ENCODE results near the gene KLHL8. TPM values are rescaled to one million over a fixed set of nuclear protein-coding genes. Genes with fewer than 3 reads are reported as not detected.

The KLHL8 gene
- total RNA-seq, 5 donors from 2014 or later (not counting 1 experiment from before 2014, with no cell fraction given) = 8.5 to 11.8 (median 9.8) TPM

- Histone ChIP-seq H3K27me3 (replicated peaks in 1 of 2; ENCODE audit: control insufficient read depth in 2 of 2, extremely low read depth in 1 of 2, insufficient read depth in 2 of 2, low read length in 1 of 2) (no peaks in the 10 kb centered on the region), H3K27ac (ENCODE audit: low read length) (no peak overlapping the region), H3K36me3 (ENCODE audit: control insufficient read depth in 2 of 2, extremely low read depth in 1 of 2, insufficient read depth in 1 of 2, low read length in 1 of 2) (no peaks in the 10 kb centered on the region), H3K4me1 (ENCODE audit: control insufficient read depth in 1 of 2, extremely low read depth in 1 of 2, insufficient read depth in 2 of 2, low read length in 2 of 2) (peaks cover under 1 to 7% of the 10 kb centered on the region in 2 experiments), H3K4me3 (ENCODE audit: control insufficient read depth in 1 of 2, extremely low read depth in 1 of 2, low read length in 1 of 2) (no peak overlapping the region), H3K9me3 (no peaks in the 10 kb centered on the region)
- Mint-ChIP-seq H3K4me3 (no peak overlapping the region), H3K36me3 (peaks cover 8% of the 10 kb centered on the region), H3K9me3 (no peaks in the 10 kb centered on the region), H3K4me1 (peaks cover 24 to 29% (median 29%) of the 10 kb centered on the region in 3 donors), H3K27me3 (no peaks in the 10 kb centered on the region), H3K27ac (no peak overlapping the region)
- no peak for ATAC-seq (replicated peaks in 1 of 4)
- DNase-seq = no peak
- ChIA-PET CTCF (interaction anchor here (0.6 to 1.1 kb wide), 2 partner anchors 60 to 718 kb away, joined by 3 read pairs; no protein-coding TSS in a partner anchor), POLR2A (no interaction called here)
- 89% methylated on average over 3 of the region's 5 CpGs for WGBS (ENCODE audit: insufficient coverage)
Observed at GRCh38 chr4:87213421-87214075, 6.9 kb downstream of the KLHL8 start.

- H3K27me3 ChIP-seq (replicated peaks in 1 of 2; ENCODE audit: control insufficient read depth in 2 of 2, extremely low read depth in 1 of 2, insufficient read depth in 2 of 2, low read length in 1 of 2) = no peaks in the 10 kb centered on the region
- H3K27ac ChIP-seq (ENCODE audit: low read length) = no peak overlapping the region
- 100% methylated on average over 1 of the region's 5 CpGs for WGBS (ENCODE audit: insufficient coverage)
- peaks cover 0 to 7% of the 10 kb centered on the region in 2 experiments for H3K4me1 ChIP-seq (ENCODE audit: control insufficient read depth in 1 of 2, extremely low read depth in 1 of 2, insufficient read depth in 2 of 2, low read length in 2 of 2)
- Mint-ChIP-seq H3K9me3 (no peaks in the 10 kb centered on the region), H3K4me3 (no peak overlapping the region), H3K4me1 (peaks cover 14 to 20% (median 16%) of the 10 kb centered on the region in 3 donors), H3K36me3 (peaks cover 20% of the 10 kb centered on the region), H3K27ac (no peak overlapping the region), H3K27me3 (no peaks in the 10 kb centered on the region)
- no peak for DNase-seq
- ChIA-PET POLR2A (no interaction called here), CTCF (interaction anchor here in 1 of 2 donors (0.6 kb wide), 1 partner anchor 54 kb away, joined by 4 read pairs; no protein-coding TSS in a partner anchor)
- no peaks in the 10 kb centered on the region for H3K9me3 ChIP-seq
- no peak overlapping the region for H3K4me3 ChIP-seq (ENCODE audit: control insufficient read depth in 1 of 2, extremely low read depth in 1 of 2, low read length in 1 of 2)
- no peaks in the 10 kb centered on the region for H3K36me3 ChIP-seq (ENCODE audit: control insufficient read depth in 2 of 2, extremely low read depth in 1 of 2, insufficient read depth in 1 of 2, low read length in 1 of 2)
- no peak for ATAC-seq (replicated peaks in 1 of 4)
Observed at GRCh38 chr4:87211249-87211952, 9.0 kb downstream of the KLHL8 start.

DNA sequence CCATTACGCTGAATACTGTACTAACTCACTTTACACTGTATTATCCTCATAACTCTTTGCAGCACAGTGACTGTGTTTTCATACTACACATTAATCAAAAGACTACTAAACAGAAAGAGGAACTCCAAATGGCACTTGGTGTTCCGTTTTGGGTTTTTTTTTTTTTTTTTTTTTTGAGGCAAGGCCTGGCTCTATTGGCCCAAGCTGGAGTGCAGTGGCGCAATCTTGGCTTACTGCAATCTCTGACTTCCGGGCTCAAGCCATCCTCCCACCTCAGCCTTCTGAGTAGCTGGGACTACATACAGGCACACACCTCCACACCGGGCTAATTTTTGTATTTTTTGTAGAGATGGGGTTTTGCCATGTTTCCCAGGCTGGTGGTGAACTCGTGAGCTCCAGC is 10.7 kb downstream of the KLHL8 start:
- ChIA-PET CTCF (interaction anchor here (0.6 to 1.6 kb wide), 4 partner anchors 10 to 257 kb away, joined by 3 to 6 read pairs (median 5); no protein-coding TSS in a partner anchor), POLR2A (interaction anchor here in 1 of 2 donors (0.6 kb wide), 1 partner anchor 1094 kb away, joined by 3 read pairs; no protein-coding TSS in a partner anchor)
- no peaks in the 10 kb centered on the region for H3K27me3 ChIP-seq (replicated peaks in 1 of 2; ENCODE audit: control insufficient read depth in 2 of 2, extremely low read depth in 1 of 2, insufficient read depth in 2 of 2, low read length in 1 of 2)
- no peaks in the 10 kb centered on the region for H3K36me3 ChIP-seq (ENCODE audit: control insufficient read depth in 2 of 2, extremely low read depth in 1 of 2, insufficient read depth in 1 of 2, low read length in 1 of 2)
- ATAC-seq (replicated peaks in 1 of 4) (peak; percentile 27 to 89 (median 57)), DNase-seq (peak in 23 of 35 experiments; percentile 4 to 55 (median 23))
- Mint-ChIP-seq H3K27ac (no peak overlapping the region), H3K9me3 (peaks cover 0 to 3% (median 0%) of the 10 kb centered on the region in 3 donors), H3K27me3 (no peaks in the 10 kb centered on the region), H3K4me3 (peak overlapping the region; percentile 17 to 61 (median 28)), H3K4me1 (peaks cover 16 to 25% (median 16%) of the 10 kb centered on the region in 3 donors), H3K36me3 (peaks cover 24% of the 10 kb centered on the region)
- peaks cover 0 to 7% of the 10 kb centered on the region in 2 experiments for H3K4me1 ChIP-seq (ENCODE audit: control insufficient read depth in 1 of 2, extremely low read depth in 1 of 2, insufficient read depth in 2 of 2, low read length in 2 of 2)
- H3K9me3 ChIP-seq = no peaks in the 10 kb centered on the region
- no peak overlapping the region for H3K4me3 ChIP-seq (ENCODE audit: control insufficient read depth in 1 of 2, extremely low read depth in 1 of 2, low read length in 1 of 2)
- H3K27ac ChIP-seq (ENCODE audit: low read length) = no peak overlapping the region
- WGBS (ENCODE audit: insufficient coverage) = 56% methylated on average over 1 of the region's 6 CpGs

DNA sequence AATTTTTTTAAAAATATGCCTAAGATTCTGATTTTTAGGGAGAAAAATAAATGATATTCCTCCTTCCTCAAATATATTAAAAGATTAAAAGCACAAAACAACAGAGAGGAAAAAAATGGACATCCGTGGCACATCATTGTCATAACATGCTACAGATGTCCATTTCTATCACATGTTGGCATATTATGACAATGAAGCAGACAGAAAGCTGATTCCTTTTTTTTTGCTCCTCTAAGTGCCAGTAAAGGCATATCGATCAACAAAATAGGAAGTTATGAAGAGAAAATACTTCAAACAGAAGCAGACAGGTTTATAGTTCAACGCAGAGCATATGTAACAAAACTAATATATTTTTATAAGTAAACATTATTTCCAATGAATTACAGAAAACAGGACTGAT is 11.2 kb downstream of the KLHL8 start:
- no peak overlapping the region for H3K4me3 ChIP-seq (ENCODE audit: control insufficient read depth in 1 of 2, extremely low read depth in 1 of 2, low read length in 1 of 2)
- Mint-ChIP-seq H3K36me3 (peaks cover 29% of the 10 kb centered on the region), H3K4me1 (peaks cover 14 to 25% (median 18%) of the 10 kb centered on the region in 3 donors), H3K4me3 (peak overlapping the region in 1 of 3 donors; percentile 61), H3K27me3 (no peaks in the 10 kb centered on the region), H3K27ac (no peak overlapping the region), H3K9me3 (peaks cover 0 to 3% (median 0%) of the 10 kb centered on the region in 3 donors)
- H3K9me3 ChIP-seq = no peaks in the 10 kb centered on the region
- H3K27ac ChIP-seq (ENCODE audit: low read length) = no peak overlapping the region
- ChIA-PET CTCF (interaction anchor here in 1 of 2 donors (1.6 kb wide), 1 partner anchor 10 kb away, joined by 3 read pairs; no protein-coding TSS in a partner anchor), POLR2A (interaction anchor here in 1 of 2 donors (0.6 kb wide), 1 partner anchor 1094 kb away, joined by 3 read pairs; no protein-coding TSS in a partner anchor)
- no CpG with 5 or more reads among the region's 3 CpGs for WGBS (ENCODE audit: insufficient coverage)
- H3K27me3 ChIP-seq (replicated peaks in 1 of 2; ENCODE audit: control insufficient read depth in 2 of 2, extremely low read depth in 1 of 2, insufficient read depth in 2 of 2, low read length in 1 of 2) = no peaks in the 10 kb centered on the region
- H3K4me1 ChIP-seq (ENCODE audit: control insufficient read depth in 1 of 2, extremely low read depth in 1 of 2, insufficient read depth in 2 of 2, low read length in 2 of 2) = peaks cover 0 to 7% of the 10 kb centered on the region in 2 experiments
- DNase-seq (no peak), ATAC-seq (replicated peaks in 1 of 4) (no peak)
- H3K36me3 ChIP-seq (ENCODE audit: control insufficient read depth in 2 of 2, extremely low read depth in 1 of 2, insufficient read depth in 1 of 2, low read length in 1 of 2) = no peaks in the 10 kb centered on the region

DNA sequence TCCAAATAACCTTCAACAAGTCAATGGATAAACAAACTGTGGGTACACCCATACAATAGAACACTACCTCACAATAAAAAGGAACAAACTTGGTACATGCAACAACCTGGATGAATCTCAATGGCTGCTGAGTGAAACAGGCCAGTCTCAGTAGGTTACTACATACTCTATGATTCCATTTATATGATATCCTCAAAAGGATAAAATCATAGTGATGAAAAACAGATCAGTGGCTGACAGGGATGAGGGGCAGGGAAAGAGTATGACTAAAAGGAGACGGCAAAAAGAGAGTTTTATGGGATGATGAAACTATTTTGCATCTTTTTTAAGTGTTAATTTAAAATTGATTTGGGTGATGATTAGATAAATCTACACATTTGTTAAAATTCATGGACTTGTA is 15.9 kb downstream of the KLHL8 start:
- Mint-ChIP-seq H3K27me3 (no peaks in the 10 kb centered on the region), H3K27ac (no peak overlapping the region), H3K9me3 (peaks cover 7 to 11% (median 9%) of the 10 kb centered on the region in 3 donors), H3K36me3 (peaks cover 37% of the 10 kb centered on the region), H3K4me3 (no peak overlapping the region), H3K4me1 (peaks cover 14 to 19% (median 18%) of the 10 kb centered on the region in 3 donors)
- ChIA-PET POLR2A (no interaction called here), CTCF (no interaction called here)
- Histone ChIP-seq H3K27me3 (replicated peaks in 1 of 2; ENCODE audit: control insufficient read depth in 2 of 2, extremely low read depth in 1 of 2, insufficient read depth in 2 of 2, low read length in 1 of 2) (no peaks in the 10 kb centered on the region), H3K27ac (ENCODE audit: low read length) (no peak overlapping the region), H3K36me3 (ENCODE audit: control insufficient read depth in 2 of 2, extremely low read depth in 1 of 2, insufficient read depth in 1 of 2, low read length in 1 of 2) (no peaks in the 10 kb centered on the region), H3K4me1 (ENCODE audit: control insufficient read depth in 1 of 2, extremely low read depth in 1 of 2, insufficient read depth in 2 of 2, low read length in 2 of 2) (peaks cover 0 to 6% of the 10 kb centered on the region in 2 experiments), H3K4me3 (ENCODE audit: control insufficient read depth in 1 of 2, extremely low read depth in 1 of 2, low read length in 1 of 2) (no peak overlapping the region), H3K9me3 (peaks cover 2% of the 10 kb centered on the region)
- ATAC-seq (replicated peaks in 1 of 4) (no peak), DNase-seq (no peak)
- WGBS (ENCODE audit: insufficient coverage) = 100% methylated on average over 1 of the region's 1 CpG

DNA sequence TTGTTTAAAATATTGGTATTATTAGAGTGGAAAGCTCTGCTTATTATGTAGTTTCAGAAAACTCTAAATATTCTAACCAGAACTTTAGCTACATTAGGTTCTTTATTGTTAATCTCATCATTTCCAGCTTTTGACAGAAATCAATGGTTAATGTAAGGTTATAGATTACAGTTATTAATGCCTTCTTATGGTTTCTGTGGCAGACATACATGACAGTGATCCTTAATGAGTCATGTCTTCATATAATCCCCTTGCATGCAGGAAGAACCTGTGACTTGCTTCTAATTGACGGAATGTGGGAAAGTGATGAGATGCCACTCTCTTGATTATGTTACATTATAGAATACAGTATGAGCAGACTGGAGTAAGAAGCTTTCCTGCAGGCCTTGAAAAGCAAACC is 23.5 kb downstream of the KLHL8 start:
- Mint-ChIP-seq H3K27me3 (no peaks in the 10 kb centered on the region), H3K36me3 (peaks cover 16% of the 10 kb centered on the region), H3K27ac (no peak overlapping the region), H3K9me3 (no peaks in the 10 kb centered on the region), H3K4me1 (peaks cover 27 to 31% (median 29%) of the 10 kb centered on the region in 3 donors), H3K4me3 (no peak overlapping the region)
- Histone ChIP-seq H3K27me3 (replicated peaks in 1 of 2; ENCODE audit: control insufficient read depth in 2 of 2, extremely low read depth in 1 of 2, insufficient read depth in 2 of 2, low read length in 1 of 2) (no peaks in the 10 kb centered on the region), H3K4me1 (ENCODE audit: control insufficient read depth in 1 of 2, extremely low read depth in 1 of 2, insufficient read depth in 2 of 2, low read length in 2 of 2) (no peaks in the 10 kb centered on the region), H3K4me3 (ENCODE audit: control insufficient read depth in 1 of 2, extremely low read depth in 1 of 2, low read length in 1 of 2) (no peak overlapping the region), H3K27ac (ENCODE audit: low read length) (no peak overlapping the region), H3K9me3 (no peaks in the 10 kb centered on the region), H3K36me3 (ENCODE audit: control insufficient read depth in 2 of 2, extremely low read depth in 1 of 2, insufficient read depth in 1 of 2, low read length in 1 of 2) (no peaks in the 10 kb centered on the region)
- no peak for ATAC-seq (replicated peaks in 1 of 4)
- no peak for DNase-seq
- POLR2A ChIA-PET = no interaction called here
- CTCF ChIA-PET = no interaction called here
- no CpG with 5 or more reads among the region's 1 CpG for WGBS (ENCODE audit: insufficient coverage)
